ENCODE measurements around the gene SESN3. TPM values are rescaled to one million over a fixed set of nuclear protein-coding genes. Genes with fewer than 3 reads are reported as not detected.

SESN3 gene
- total RNA-seq, 1 experiment from 2014 or later: 36.8 TPM

GRCh38 chr11:95149651-95150364 is 81.2 kb downstream of the SESN3 start:
- Histone ChIP-seq H4K91ac (ENCODE audit: insufficient read length, low read depth, low read length) (no peak overlapping the region), H3K4me2 (ENCODE audit: insufficient read depth, insufficient read length, low read length) (peak overlapping the region; percentile 80), H3K27me3 (ENCODE audit: insufficient read depth, low read length) (peaks cover 25% of the 10 kb centered on the region), H3K14ac (ENCODE audit: insufficient read depth, low read length) (no peak overlapping the region), H2BK12ac (ENCODE audit: insufficient read length, low read depth, low read length) (no peak overlapping the region), H3K9me3 (ENCODE audit: control insufficient read depth, low read depth, low read length) (peaks cover 4% of the 10 kb centered on the region), H3K18ac (ENCODE audit: insufficient read length, low read depth, low read length) (no peak overlapping the region), H2AFZ (ENCODE audit: low read length) (no peak overlapping the region), H3K23ac (ENCODE audit: insufficient read length, low read depth, low read length) (no peak overlapping the region), H3K9ac (ENCODE audit: extremely low read depth, insufficient read length, low read length) (no peak overlapping the region), H2BK20ac (ENCODE audit: low read depth, low read length, poor library complexity, severe bottlenecking) (no peak overlapping the region), H2BK120ac (ENCODE audit: low read depth, low read length, poor library complexity, severe bottlenecking) (no peak overlapping the region), H2BK15ac (ENCODE audit: low read depth, low read length) (no peak overlapping the region), H3K79me2 (ENCODE audit: insufficient read depth, low read length) (no peaks in the 10 kb centered on the region), H3K4me1 (ENCODE audit: insufficient read depth, low read length) (no peaks in the 10 kb centered on the region), H3K56ac (ENCODE audit: insufficient read length, low read depth, low read length) (no peak overlapping the region), H4K5ac (ENCODE audit: insufficient read length, low read depth, low read length) (no peak overlapping the region), H4K20me1 (ENCODE audit: control insufficient read depth, insufficient read depth, insufficient read length) (no peaks in the 10 kb centered on the region), H3K23me2 (ENCODE audit: insufficient read length, low read depth, low read length, poor library complexity, severe bottlenecking) (peaks cover 16% of the 10 kb centered on the region), H2BK5ac (ENCODE audit: insufficient read length, low read length) (no peak overlapping the region), H3K79me1 (ENCODE audit: insufficient read depth, low read depth, low read length, poor library complexity, severe bottlenecking) (no peaks in the 10 kb centered on the region), H3K4ac (ENCODE audit: low read depth, low read length) (no peak overlapping the region), H3T11ph (ENCODE audit: low read length) (no peak overlapping the region), H4K8ac (replicated peaks; ENCODE audit: insufficient read length, low read depth, low read length) (no peak overlapping the region), H3K27ac (ENCODE audit: insufficient read length, low read depth, low read length) (no peak overlapping the region), H2AK5ac (ENCODE audit: insufficient read length, low read length) (no peak overlapping the region)
- DNase-seq: peak; percentile 68
- no CpG with 5 or more reads among the region's 23 CpGs for WGBS (ENCODE audit: extremely low coverage, insufficient read length, low lambda C conversion rate)
- Mint-ChIP-seq H3K27ac (no peak overlapping the region), H3K36me3 (ENCODE audit: insufficient read depth in 1 of 3, low read depth in 3 of 3) (peaks cover 0 to 3% (median 2%) of the 10 kb centered on the region in 3 experiments; a peak in 1 of 7 replicates), H3K27me3 (ENCODE audit: low read depth) (peaks cover 69% of the 10 kb centered on the region), H3K9me3 (no peaks in the 10 kb centered on the region; a peak in 2 of 5 replicates), H3K4me3 (peak overlapping the region; percentile 69 to 84), H3K4me1 (peaks cover 7 to 10% of the 10 kb centered on the region in 2 experiments)
- no peak for TF ChIP-seq CTCF (conservative IDR thresholded peaks at IDR 0.05)

Data from H9 (cell line).